Muscle of arm (tissue), 12 donors: ENCODE results near the gene ECM2. TPM values are rescaled to one million over a fixed set of nuclear protein-coding genes. Genes with fewer than 3 reads are reported as not detected.

ENCODE experiments used
- DNase-seq: peaks from one replicate; pipeline ENCODE4 v3.0.0-alpha.2; 2013
- polyA plus RNA-seq, 12 donors: library from polyadenylated mRNA; unstranded; fragments of 120-200 nt; gene quantifications; one replicate each; pipeline ENCODE4 v1.2.1, GENCODE V29; 2013; ENCODE audit not compliant: insufficient read length in 12 of 12

The ECM2 gene
- polyA plus RNA-seq, 12 donors = 16.0 to 40.5 (median 26.4) TPM; not detected in 1

DNA sequence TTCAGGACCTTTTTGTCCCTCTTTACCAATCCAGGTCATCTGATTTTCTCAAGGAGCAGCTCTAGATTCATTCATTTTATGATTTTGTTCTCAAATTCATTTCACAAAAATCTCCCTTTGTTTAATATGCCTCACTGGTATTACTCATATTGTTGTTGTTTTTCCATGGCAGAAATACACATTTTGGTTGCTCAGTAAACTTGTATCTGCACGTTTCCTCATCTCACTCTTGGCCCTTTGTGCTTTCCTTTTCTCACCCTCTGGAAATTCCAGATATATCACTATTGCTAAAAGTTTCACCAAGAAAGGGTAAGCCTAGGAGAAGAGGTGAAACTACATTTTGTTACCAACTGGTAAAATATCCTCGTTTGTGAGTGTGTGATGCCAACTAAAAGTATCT, 68.3 kb downstream of the ECM2 start:
- DNase-seq = no peak

DNA sequence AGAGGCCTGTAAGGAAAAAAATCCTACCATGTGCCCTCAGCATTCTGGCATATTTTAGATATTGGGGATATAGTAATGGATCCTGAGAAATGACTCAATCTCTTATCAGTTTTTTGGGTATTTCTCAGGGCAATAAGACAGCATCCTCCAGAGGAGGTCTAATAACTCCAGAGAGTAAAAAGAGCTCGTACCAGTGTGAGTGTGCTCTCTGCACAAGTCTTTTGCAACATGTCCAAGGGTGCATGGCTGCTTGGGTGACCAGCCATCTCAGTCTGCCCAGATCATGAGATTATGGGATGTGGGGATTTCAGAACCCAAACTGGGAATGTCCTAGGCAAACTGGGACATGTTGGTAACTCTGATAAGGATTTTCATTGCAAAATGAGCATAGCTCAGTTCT, 68.7 kb downstream of the ECM2 start:
- DNase-seq = no peak

DNA sequence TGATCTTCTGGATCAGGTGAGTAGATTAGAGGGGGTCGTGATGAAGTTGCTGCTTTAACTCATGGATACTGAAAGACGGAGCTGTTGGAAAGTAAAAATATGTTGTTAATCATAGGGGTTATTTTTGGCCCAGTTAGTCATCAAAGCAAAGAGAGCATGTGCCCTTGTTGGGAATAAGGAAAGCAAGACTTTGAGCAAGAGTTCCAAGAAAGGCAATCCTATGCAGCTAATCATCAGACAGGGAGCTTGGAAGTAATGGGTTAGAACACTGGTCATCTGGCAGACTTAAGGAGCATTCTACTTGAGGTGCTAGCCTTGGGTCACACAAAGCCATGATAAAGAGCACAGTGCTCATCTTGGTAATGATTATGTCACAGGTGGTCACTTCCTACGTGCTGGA, 71.8 kb downstream of the ECM2 start:
- no peak for DNase-seq

- DNase-seq = no peak
Observed at GRCh38 chr9:92463387-92463786, 72.4 kb downstream of the ECM2 start.

DNA sequence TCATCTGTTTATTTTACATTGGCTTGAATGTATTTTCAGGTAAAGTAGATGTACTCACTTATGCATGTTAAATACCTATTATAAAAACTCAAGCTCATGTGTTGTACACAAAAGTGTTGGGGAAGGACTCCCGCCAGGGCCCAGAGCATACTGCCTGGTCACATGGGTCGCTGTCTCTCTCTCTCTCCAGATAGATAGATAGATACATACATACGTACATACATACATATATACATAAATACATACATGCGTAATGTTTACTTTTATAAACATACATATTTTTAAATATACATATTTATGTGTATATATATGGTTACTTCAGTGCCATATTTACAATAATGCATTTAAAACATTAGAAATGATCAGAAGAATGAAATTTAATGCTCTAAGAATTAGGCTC, 78.2 kb downstream of the ECM2 start:
- DNase-seq = no peak

- no peak for DNase-seq
Observed at GRCh38 chr9:92455217-92455616, 80.6 kb downstream of the ECM2 start.

- DNase-seq = no peak
Observed at GRCh38 chr9:92446536-92446935, 89.3 kb downstream of the ECM2 start.

Other genes starting within 250 kb of the ECM2 start
- gene IARS1, start 242.3 kb downstream of the ECM2 start, polyA plus RNA-seq = 10 to 100 TPM in 11 of 12 donors, not detected in 1; 40.2 to 79.6 (median 68.8) TPM
- gene NOL8, start 210.6 kb downstream of the ECM2 start, polyA plus RNA-seq = 10 to 100 TPM in 11 of 12 donors, not detected in 1; 21.9 to 67.4 (median 25.2) TPM
- 1 to 10 TPM in 11 of 12 donors, not detected in 1; 2.2 to 8.2 (median 5.2) TPM for gene CENPP, start 210.0 kb downstream of the ECM2 start, polyA plus RNA-seq
- 100 to 1,000 TPM in 11 of 12 donors, not detected in 1; 448 to 897 (median 528) TPM for gene OGN, start 131.4 kb downstream of the ECM2 start, polyA plus RNA-seq
- gene OMD, start 111.5 kb downstream of the ECM2 start, polyA plus RNA-seq = 1 to 10 TPM in 10 of 12 donors, not detected in 2; 3.2 to 7.5 (median 5.9) TPM
- 100 to 1,000 TPM in 11 of 12 donors, not detected in 1; 185 to 715 (median 339) TPM for gene ASPN, start 53.5 kb downstream of the ECM2 start, polyA plus RNA-seq
- gene IPPK, start 134.1 kb upstream of the ECM2 start, polyA plus RNA-seq = 10 to 100 TPM in 1 of 12 donors, 1 to 10 TPM in 10, not detected in 1; 5.9 to 10.2 (median 8.5) TPM
- 10 to 100 TPM in 11 of 12 donors, not detected in 1; 22.4 to 35.4 (median 27.9) TPM for gene BICD2, start 228.8 kb upstream of the ECM2 start, polyA plus RNA-seq